Measurements from ENCODE around the gene IFNA13.
"Not testable (repeated sequence)": the region's sequence is repeated elsewhere in the genome, so short reads cannot be mapped to it uniquely, and the experiment has no call there.

- TF ChIP-seq, protein P1, sequence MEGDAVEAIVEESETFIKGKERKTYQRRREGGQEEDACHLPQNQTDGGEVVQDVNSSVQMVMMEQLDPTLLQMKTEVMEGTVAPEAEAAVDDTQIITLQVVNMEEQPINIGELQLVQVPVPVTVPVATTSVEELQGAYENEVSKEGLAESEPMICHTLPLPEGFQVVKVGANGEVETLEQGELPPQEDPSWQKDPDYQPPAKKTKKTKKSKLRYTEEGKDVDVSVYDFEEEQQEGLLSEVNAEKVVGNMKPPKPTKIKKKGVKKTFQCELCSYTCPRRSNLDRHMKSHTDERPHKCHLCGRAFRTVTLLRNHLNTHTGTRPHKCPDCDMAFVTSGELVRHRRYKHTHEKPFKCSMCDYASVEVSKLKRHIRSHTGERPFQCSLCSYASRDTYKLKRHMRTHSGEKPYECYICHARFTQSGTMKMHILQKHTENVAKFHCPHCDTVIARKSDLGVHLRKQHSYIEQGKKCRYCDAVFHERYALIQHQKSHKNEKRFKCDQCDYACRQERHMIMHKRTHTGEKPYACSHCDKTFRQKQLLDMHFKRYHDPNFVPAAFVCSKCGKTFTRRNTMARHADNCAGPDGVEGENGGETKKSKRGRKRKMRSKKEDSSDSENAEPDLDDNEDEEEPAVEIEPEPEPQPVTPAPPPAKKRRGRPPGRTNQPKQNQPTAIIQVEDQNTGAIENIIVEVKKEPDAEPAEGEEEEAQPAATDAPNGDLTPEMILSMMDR (IDR thresholded peaks at IDR 0.05), result not testable (repeated sequence)
- not testable (repeated sequence) for TF ChIP-seq POLR2A (IDR thresholded peaks at IDR 0.05)
Observed at GRCh38 chr9:21371467-21371866, 3.6 kb upstream of the IFNA13 start.

Measured in lower leg skin (tissue), 3 donors.